GM13977 (cell line): ENCODE results near the gene IRF5.

Experiments used
- DNase-seq: peaks from one replicate; pipeline ENCODE4 v3.0.0; 2012; ENCODE audit warnings: low spot score
- in situ Hi-C: fragments of 300-500 bp; cut with MboI; formaldehyde crosslinking; loops from one replicate; pipeline ENCODE4 v1.12.0; 2022; ENCODE audit warnings: low sequenced_read_pairs, low pct_unique_long_range_greater_than_20kb, mixed read lengths, inconsistent platforms; ENCODE audit not compliant: unreplicated experiment
- TF ChIP-seq, protein P1 (sequence below): IDR thresholded peaks from 2 replicates; pipeline ENCODE4 v1.5.1; 2012; ENCODE audit warnings: mild to moderate bottlenecking, control low read depth; ENCODE audit not compliant: insufficient read depth; ENCODE audit errors: extremely low read depth, missing control alignments

The IRF5 gene

DNA sequence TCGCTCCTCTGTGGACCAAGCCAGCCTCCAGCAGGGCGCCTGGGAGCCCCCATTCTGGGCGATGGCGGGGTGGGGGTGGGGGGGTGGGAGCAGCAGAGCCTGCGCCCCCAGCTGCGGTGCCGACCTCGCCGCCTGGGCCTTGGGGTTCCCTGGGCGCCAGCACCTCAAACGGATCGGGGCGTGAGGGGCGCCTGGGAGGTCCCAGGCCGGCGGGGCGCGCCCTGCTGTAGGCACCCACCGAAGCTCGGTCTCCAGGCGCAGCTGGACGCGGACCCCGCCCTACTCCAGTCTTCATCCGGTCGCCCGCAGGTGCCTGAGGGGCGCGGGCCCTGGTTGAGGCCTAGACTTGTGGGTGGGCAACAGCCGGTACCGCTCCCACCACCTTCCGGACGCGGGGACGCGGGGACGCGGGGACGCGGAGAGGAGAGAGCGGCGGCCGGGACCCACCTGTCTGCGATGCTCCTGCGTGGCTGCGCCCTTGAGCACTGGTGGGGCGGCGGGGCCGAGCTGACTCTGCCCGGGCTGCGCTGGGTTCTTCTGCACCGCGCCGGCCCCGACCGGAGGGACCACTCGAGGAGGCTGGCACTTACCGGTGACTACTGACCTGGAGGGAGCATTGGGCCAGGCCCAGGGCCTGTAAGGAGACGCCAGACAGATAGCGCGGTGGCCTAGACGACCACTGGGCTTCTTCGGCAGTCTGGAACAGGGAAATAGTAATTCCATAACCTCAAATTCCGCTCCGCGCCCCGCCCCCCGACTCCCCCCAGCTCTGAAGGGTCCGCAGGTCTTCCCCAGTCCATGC is 21.7 kb upstream of the IRF5 start:
- TF ChIP-seq, protein P1, sequence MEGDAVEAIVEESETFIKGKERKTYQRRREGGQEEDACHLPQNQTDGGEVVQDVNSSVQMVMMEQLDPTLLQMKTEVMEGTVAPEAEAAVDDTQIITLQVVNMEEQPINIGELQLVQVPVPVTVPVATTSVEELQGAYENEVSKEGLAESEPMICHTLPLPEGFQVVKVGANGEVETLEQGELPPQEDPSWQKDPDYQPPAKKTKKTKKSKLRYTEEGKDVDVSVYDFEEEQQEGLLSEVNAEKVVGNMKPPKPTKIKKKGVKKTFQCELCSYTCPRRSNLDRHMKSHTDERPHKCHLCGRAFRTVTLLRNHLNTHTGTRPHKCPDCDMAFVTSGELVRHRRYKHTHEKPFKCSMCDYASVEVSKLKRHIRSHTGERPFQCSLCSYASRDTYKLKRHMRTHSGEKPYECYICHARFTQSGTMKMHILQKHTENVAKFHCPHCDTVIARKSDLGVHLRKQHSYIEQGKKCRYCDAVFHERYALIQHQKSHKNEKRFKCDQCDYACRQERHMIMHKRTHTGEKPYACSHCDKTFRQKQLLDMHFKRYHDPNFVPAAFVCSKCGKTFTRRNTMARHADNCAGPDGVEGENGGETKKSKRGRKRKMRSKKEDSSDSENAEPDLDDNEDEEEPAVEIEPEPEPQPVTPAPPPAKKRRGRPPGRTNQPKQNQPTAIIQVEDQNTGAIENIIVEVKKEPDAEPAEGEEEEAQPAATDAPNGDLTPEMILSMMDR = no peak
- in situ Hi-C loops = no loop called here
- no peak for DNase-seq

DNA sequence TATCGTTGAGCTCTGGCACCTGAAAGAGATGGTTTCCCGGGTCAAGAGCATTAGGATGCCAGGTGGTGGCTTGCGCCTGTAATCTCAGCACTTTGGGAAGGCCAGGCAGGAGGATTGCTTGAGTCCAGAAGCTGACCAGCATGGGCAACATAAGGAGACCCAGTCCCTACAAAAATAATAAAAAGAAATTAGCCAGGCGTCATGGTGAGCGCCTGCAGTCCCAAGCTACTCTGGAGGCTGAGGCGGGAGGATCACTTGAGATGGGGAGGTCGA is 21.1 kb upstream of the IRF5 start:
- DNase-seq = no peak
- in situ Hi-C loops = no loop called here
- TF ChIP-seq, protein P1 = no peak

DNA sequence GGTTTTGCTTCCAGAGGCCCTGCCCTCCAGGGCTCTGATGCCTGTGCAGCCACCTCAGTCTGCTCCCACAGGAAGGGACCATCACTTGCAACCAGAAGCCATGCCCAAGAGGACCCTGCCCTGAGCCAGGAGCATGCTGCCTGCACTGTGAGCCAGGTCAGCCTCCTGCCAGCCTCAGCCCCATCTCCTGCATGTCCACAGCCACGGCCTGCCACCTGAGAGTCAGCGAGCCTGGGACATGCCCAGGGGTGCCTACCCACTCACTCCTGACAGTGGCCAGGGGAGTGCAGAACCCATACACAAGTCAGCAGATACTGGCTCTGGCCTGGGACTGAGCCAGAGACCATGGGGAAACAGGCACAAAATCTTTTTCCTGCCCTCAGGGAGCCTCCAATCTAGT is 20.6 kb upstream of the IRF5 start:
- TF ChIP-seq, protein P1 = no peak
- no peak for DNase-seq

DNA sequence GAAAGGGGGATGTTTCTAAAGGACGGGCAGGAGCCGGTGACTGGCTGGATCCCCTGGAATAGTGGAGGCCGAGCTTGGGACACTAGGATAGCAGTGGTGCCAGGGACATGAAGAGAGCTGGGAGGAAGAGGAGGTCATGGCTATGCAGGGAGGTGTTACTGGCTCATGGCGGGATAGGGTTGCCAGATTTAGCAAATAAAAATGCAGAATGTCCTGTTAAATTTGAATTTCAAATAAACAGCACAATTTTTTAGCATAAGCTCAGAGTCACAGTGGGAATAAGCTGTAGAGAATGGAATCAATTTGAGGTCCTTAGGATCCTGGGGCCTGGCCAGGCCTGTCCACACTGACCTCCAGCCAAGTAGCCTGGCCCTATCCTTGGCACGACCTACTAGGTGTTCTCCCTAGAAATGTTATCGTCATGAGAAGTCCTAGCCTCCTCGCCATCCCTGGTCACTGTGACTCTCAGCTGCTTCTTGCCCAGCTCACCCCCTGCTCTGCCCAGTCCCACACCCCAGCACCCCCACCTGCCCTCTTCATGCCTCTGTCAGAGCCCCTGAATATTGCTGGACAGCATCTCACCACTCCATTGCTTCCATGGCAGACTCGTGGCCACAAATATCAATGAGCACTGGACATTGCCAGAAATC is 19.6 kb upstream of the IRF5 start:
- in situ Hi-C loops = no loop called here
- TF ChIP-seq, protein P1 = no peak

More for the DNA sequence above, 20.6 kb upstream of the IRF5 start:
- in situ Hi-C loops = no loop called here

DNA sequence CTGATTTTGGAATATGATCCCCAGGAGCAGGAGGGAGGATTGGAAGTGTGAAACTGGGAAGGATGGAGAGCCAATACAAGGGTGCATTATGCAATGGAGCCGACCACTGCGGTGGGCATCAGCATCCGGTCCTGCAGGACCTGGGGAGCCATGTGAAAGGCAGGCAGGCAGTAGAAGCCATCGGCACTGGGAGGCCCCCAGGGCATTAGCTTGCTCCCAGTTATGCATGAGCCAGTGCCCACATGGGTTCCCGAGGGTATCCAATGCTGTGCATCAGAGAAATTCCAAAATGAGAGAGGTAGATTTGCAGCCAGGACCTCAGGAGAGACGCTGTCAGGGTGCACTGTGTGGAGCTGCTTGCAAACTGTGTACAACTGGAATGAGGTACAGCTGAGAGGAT is 18.5 kb upstream of the IRF5 start:
- TF ChIP-seq, protein P1 = no peak
- DNase-seq = no peak
- in situ Hi-C loops = no loop called here

More for the DNA sequence above, 19.6 kb upstream of the IRF5 start:
- DNase-seq = no peak

DNA sequence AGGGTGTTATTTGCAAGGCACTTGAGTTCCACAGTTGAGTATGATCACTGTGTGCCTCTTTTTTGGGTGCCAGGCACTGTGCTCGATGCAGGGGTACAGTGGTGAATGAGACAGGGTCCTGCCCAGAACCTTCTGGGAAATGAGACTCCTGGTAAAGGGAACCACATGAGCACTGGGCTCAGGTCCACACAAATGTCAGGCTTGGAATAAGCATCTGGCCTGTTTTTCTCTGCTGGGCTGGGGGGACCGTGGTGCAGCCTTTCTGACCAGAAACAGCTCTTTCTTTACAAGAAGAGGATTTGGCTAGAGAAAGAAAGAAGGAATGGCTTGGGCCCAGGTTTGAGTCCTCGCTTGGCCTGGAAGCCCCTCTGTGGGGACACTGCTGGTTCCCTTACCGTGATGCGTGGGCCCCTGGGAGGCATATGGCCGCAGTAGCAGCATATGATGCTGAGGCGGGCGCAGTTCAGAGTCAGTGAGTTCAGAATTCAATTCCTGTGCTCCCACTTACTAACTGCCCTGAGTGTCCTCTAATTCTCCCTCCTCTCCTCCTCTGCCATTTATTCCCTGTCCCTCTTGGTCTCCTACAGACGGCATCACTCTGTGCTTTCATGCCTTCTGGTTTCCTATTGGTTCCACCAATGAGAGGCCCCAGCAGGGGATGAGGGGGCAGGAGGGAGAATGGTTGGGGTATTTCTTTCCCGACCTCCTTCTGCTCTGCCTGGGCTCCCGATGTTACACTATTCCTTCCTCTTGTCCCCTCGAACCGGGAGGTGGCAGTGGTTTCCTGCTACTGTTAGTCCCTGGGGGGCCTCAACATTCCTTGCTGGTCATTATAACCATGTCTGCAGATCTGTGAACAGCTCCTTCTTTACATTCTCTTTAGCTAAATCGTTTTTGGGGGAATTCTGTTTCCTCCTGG is 17.6 kb upstream of the IRF5 start:
- DNase-seq = no peak
- in situ Hi-C loops = no loop called here
- TF ChIP-seq, protein P1 = peak; percentile 9
